HCT116 (cell line): ENCODE results near the gene ZBTB1. TPM values are rescaled to one million over a fixed set of nuclear protein-coding genes. Genes with fewer than 3 reads are reported as not detected.

ENCODE experiments used
- ATAC-seq: fragments of 200-7000 bp; cut with Tn5 transposase; 2 replicates; pipeline ENCODE4 v1.9.1; 2020; ENCODE audit warnings: mild to moderate bottlenecking, moderate library complexity
- BruUV-seq: library from RNA; stranded (reverse); fragments of 400-500 nt; replicated peaks from 2 replicates; lab custom pipeline; 2021; lab: Mats Ljungman, UMichigan
- CTCF ChIA-PET: fragments of 300-600 bp; sonication (Branson Sonifier 250); formaldehyde crosslinking; loops from one replicate; lab custom pipeline; 2021; ENCODE audit warnings: antibody characterized with exemption; lab: Charles Lee
- POLR2A ChIA-PET: fragments of 300-600, 350-600 bp; sonication (Branson Sonifier 250); formaldehyde crosslinking; loops from one replicate; lab custom pipeline; 2021; ENCODE audit warnings: antibody characterized with exemption; lab: Charles Lee
- RAD21 ChIA-PET, 2 experiments: fragments of 300-600 bp; sonication (Branson Sonifier 250); formaldehyde crosslinking; loops; one replicate each; lab custom pipeline; 2023; ENCODE audit warnings: low total read pairs in 2 of 2; ENCODE audit not compliant: uncharacterized antibody in 2 of 2, unreplicated experiment in 2 of 2, low non-redundant PET in 1 of 2; lab: Charles Lee
- DNase-seq: peaks from one replicate; pipeline ENCODE4 v3.0.0-alpha.2; 2010; ENCODE audit warnings: low read depth, low spot score
- H2AFZ ChIP-seq: fragments of 200-600 bp; shearing (Covaris generic), sonication (generic); 2 replicates; pipeline ENCODE4 v1.6.1; 2017; ENCODE audit warnings: low read depth, mixed run types, mixed read lengths, antibody characterized with exemption, low read length; ENCODE audit not compliant: poor library complexity, severe bottlenecking
- H3K27ac ChIP-seq: 2 replicates; pipeline ENCODE4 v1.5.1; 2012; ENCODE audit warnings: low read depth, low read length
- H3K27me3 ChIP-seq: fragments of 200-600 bp; sonication (generic); 2 replicates; pipeline ENCODE4 v1.6.1; 2016; ENCODE audit warnings: mixed run types, low read length, mixed read lengths; ENCODE audit not compliant: insufficient read depth
- H3K36me3 ChIP-seq, 2 experiments: fragments of 200-500 bp in 1 of 2; fragments of 200-600 bp in 1 of 2; sonication (Bioruptor generic) in 1 of 2; sonication (generic) in 1 of 2; 2 replicates each; pipeline versions ENCODE4 v1.5.1 to v1.6.1; 2014 to 2016; ENCODE audit warnings: low read length in 2 of 2, inconsistent platforms in 1 of 2, mixed read lengths in 1 of 2, mixed run types in 1 of 2; ENCODE audit not compliant: insufficient read depth in 2 of 2, control insufficient read depth in 1 of 2
- H3K4me1 ChIP-seq, 2 experiments: fragments of 200-600 bp in 1 of 2; sonication (generic) in 1 of 2; 2 replicates each; pipeline versions ENCODE4 v1.5.1 to v1.6.1; 2012 to 2017; ENCODE audit warnings: low read length in 2 of 2, inconsistent platforms in 1 of 2, mild to moderate bottlenecking in 1 of 2, mixed read lengths in 1 of 2, mixed run types in 1 of 2, moderate library complexity in 1 of 2; ENCODE audit not compliant: insufficient read depth in 2 of 2, control insufficient read depth in 1 of 2
- H3K4me2 ChIP-seq: fragments of 200-600 bp; sonication (generic); 2 replicates; pipeline ENCODE4 v1.6.1; 2017; ENCODE audit warnings: mixed run types, low read length, mixed read lengths
- H3K4me3 ChIP-seq, 2 experiments: fragments of 200-600 bp in 1 of 2; sonication (generic) in 1 of 2; replicated peaks in 1 of 2; 2 replicates each; pipeline ENCODE4 v1.5.1; 2011 to 2016; ENCODE audit warnings: low read length in 2 of 2, control low read depth in 1 of 2, low read depth in 1 of 2, mild to moderate bottlenecking in 1 of 2, mixed read lengths in 1 of 2, mixed run types in 1 of 2
- H3K79me2 ChIP-seq: fragments of 200-600 bp; sonication (generic); 2 replicates; pipeline ENCODE4 v1.6.1; 2017; ENCODE audit warnings: mild to moderate bottlenecking, mixed run types, low read length, moderate library complexity, mixed read lengths; ENCODE audit not compliant: insufficient read depth
- H3K9ac ChIP-seq: fragments of 200-600 bp; sonication (generic); 2 replicates; pipeline ENCODE4 v1.6.1; 2016; ENCODE audit warnings: low read length, mixed read lengths
- H3K9me2 ChIP-seq: fragments of 200-600 bp; sonication (generic), shearing (Covaris generic); 2 replicates; pipeline ENCODE4 v1.6.1; 2017; ENCODE audit warnings: mixed run types, mild to moderate bottlenecking, moderate library complexity; ENCODE audit not compliant: insufficient read depth
- H3K9me3 ChIP-seq, 2 experiments: fragments of 200-500 bp in 1 of 2; fragments of 200-600 bp in 1 of 2; sonication (Bioruptor generic) in 1 of 2; sonication (generic) in 1 of 2; 2 replicates each; pipeline ENCODE4 v1.6.1; 2014 to 2017; ENCODE audit warnings: low read length in 2 of 2, mixed read lengths in 2 of 2, inconsistent platforms in 1 of 2, low read depth in 1 of 2, mild to moderate bottlenecking in 1 of 2, mixed run types in 1 of 2, moderate library complexity in 1 of 2; ENCODE audit not compliant: control insufficient read depth in 1 of 2, insufficient read depth in 1 of 2
- H4K20me1 ChIP-seq: fragments of 200-600 bp; sonication (generic), shearing (Covaris generic); 2 replicates; pipeline ENCODE4 v1.6.1; 2017; ENCODE audit warnings: mixed run types, mild to moderate bottlenecking, moderate library complexity; ENCODE audit not compliant: insufficient read depth
- ATF3 ChIP-seq: IDR thresholded peaks from 2 replicates; pipeline ENCODE4 v1.6.1; 2012
- EZH2phosphoT487 ChIP-seq: fragments of 200-600 bp; IDR thresholded peaks from 2 replicates; pipeline ENCODE4 v1.6.1; 2018; ENCODE audit warnings: antibody characterized with exemption, borderline replicate concordance
- JUND ChIP-seq: IDR thresholded peaks from 2 replicates; pipeline ENCODE4 v1.6.1; 2012
- MAX ChIP-seq: IDR thresholded peaks from 2 replicates; pipeline ENCODE4 v1.6.1; 2012
- POLR2A ChIP-seq: IDR thresholded peaks from 2 replicates; pipeline ENCODE4 v1.7.0; 2011; ENCODE audit warnings: borderline replicate concordance; ENCODE audit not compliant: insufficient read depth, insufficient read length; ENCODE audit errors: extremely low read depth
- POLR2AphosphoS5 ChIP-seq: IDR thresholded peaks from 2 replicates; pipeline ENCODE4 v1.6.1; 2011; ENCODE audit warnings: mild to moderate bottlenecking, low read depth, low read length, moderate library complexity
- SP1 ChIP-seq: IDR thresholded peaks from 2 replicates; pipeline ENCODE4 v1.6.1; 2012; ENCODE audit warnings: low read depth
- TCF7L2 ChIP-seq: IDR thresholded peaks from 2 replicates; pipeline ENCODE4 v1.7.0; 2011; ENCODE audit warnings: borderline replicate concordance, inconsistent platforms; ENCODE audit not compliant: insufficient read depth, insufficient read length; ENCODE audit errors: extremely low read depth
- YY1 ChIP-seq: IDR thresholded peaks from 2 replicates; pipeline ENCODE4 v1.6.1; 2011; ENCODE audit warnings: low read length, low read depth, moderate library complexity, mild to moderate bottlenecking; ENCODE audit not compliant: insufficient replicate concordance; ENCODE audit errors: extremely low read depth
- ZFX ChIP-seq: fragments of 450-650 bp; IDR thresholded peaks from 2 replicates; pipeline ENCODE4 v1.6.1; 2017
- intact Hi-C: fragments of 100-400 bp; cut with micrococcal nuclease; formaldehyde crosslinking; loops from 2 replicates; pipeline ENCODE4 v1.10.0; 2022
- total RNA-seq: library from RNA; stranded (reverse); gene quantifications from one replicate; pipeline ENCODE4 v1.2.1, GENCODE V29; 2021; ENCODE audit not compliant: unreplicated experiment

The ZBTB1 gene
- total RNA-seq, 1 experiment from 2014 or later = 20.6 TPM

GRCh38 chr14:64500088-64500487 is 4.5 kb upstream of the ZBTB1 start:
- intact Hi-C loops = no loop called here
- DNase-seq = no peak
- H2AFZ ChIP-seq = no peak overlapping the region
- H3K9me3 ChIP-seq = no peaks in the 10 kb centered on the region
- no peak overlapping the region for H3K27ac ChIP-seq
- no peaks in the 10 kb centered on the region for H3K9me2 ChIP-seq
- ChIA-PET CTCF (no interaction called here), POLR2A (no interaction called here), RAD21 (no interaction called here)
- H3K79me2 ChIP-seq = peaks cover 57% of the 10 kb centered on the region
- no peak overlapping the region for H3K9ac ChIP-seq
- no peak overlapping the region for H3K4me2 ChIP-seq
- no peaks in the 10 kb centered on the region for H3K27me3 ChIP-seq
- no peak for ATAC-seq
- peaks cover 26 to 30% of the 10 kb centered on the region in 2 experiments for H3K4me1 ChIP-seq
- H3K36me3 ChIP-seq = peaks cover 0 to 8% of the 10 kb centered on the region in 2 experiments; a peak in 3 of 4 replicates
- H4K20me1 ChIP-seq = no peaks in the 10 kb centered on the region
- TF ChIP-seq POLR2A (no peak), ATF3 (no peak), POLR2AphosphoS5 (no peak), ZFX (no peak), SP1 (no peak), YY1 (no peak), JUND (no peak), MAX (no peak), EZH2phosphoT487 (no peak), TCF7L2 (no peak)
- no TSS peak for BruUV-seq
- H3K4me3 ChIP-seq = no peak overlapping the region
